SIG-M5 treated with dmso at 0.1 percent for 504 hours (cell line): ENCODE results near the gene PAM16.
A peak's percentile ranks its signal among the peaks of the same experiment; 100 is the strongest.

ENCODE experiments used
- DNase-seq: peaks from one replicate; lab custom pipeline; 2025; ENCODE audit not compliant: unreplicated experiment; lab: John Stamatoyannopoulos, UW

Gene PAM16

DNA sequence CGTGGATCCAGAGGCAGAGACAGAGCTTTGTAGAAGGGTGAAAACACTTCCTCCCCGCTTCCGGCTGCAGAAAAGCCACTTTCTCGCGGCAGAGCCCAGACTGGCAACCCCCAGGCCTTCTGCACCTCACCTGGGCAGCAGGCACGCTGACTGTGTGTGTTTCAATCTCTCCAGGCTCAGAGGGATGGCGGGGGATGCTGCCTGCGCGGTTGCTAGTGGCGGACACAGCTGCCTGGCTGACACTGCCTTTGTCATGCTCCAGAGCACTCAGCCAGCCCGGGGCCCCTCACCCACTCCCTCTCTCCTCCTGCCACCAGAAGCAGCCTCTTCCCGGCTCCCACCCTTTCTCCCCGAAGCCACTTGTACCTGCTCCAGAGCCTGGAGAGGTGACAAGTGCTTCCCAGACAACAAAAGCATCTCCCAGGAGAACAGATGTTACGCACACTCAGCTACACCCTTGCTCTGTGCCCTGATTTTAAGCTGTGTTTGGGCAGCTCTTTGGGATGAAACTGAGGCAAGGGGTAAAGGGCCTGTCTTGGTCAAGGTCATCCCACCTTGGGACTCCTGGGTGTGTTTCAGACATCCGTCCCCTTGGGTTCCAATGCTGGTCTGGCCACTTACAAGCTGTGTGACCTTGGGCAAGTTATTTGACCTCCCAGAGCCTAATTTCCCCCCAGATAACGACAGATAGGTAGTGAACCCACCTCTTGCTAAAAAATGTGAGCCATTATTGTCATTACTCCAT, 44.5 kb downstream of the PAM16 start:
- DNase-seq = no peak

DNA sequence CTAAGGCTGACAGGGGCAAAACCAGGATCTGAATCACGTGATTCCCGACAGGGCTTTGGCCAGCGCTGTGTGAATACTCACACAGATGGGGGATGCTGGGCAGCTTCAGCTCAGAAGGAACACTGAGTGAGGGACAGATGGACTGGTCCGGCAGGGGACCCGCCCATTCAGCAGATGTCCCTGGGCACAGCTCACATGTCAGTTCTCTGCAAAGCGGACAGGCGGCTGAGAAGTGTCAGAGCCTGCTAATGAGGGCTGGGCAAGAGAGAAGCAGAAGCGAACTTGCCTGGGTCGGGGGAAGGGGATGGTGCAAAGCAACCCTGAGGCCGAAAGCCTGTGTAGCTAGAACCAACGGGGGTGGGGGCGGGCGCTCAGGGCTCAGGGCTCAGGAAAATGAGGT, 47.1 kb downstream of the PAM16 start:
- DNase-seq = no peak

- DNase-seq = no peak
Measured at GRCh38 chr16:4301968-4302367, 49.2 kb downstream of the PAM16 start.

GRCh38 chr16:4301177-4301576, 49.9 kb downstream of the PAM16 start:
- no peak for DNase-seq

GRCh38 chr16:4298761-4299522, 52.2 kb downstream of the PAM16 start:
- DNase-seq = peak; percentile 50

DNA sequence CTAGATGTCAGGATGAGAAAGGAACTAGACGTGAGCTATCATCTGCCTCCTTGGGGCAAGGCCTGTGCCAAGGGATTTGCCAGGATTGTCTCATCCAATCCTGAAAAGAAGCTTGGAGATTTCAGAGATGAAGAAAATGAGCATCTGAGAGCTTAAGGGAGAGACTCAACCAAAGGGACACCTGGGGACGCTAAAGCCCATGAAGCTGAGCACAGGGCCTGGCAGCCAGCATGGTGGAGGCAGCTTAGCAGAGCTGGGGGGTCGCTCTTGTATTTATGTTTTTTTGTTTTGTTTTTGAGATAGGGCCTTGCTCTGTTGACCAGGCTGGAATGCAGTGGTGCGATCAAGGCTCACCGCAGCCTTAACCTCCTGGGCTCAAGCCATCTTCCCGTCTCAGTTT, 53.6 kb downstream of the PAM16 start:
- DNase-seq = no peak

- no peak for DNase-seq
Measured at GRCh38 chr16:4295581-4295980, 55.5 kb downstream of the PAM16 start.

DNA sequence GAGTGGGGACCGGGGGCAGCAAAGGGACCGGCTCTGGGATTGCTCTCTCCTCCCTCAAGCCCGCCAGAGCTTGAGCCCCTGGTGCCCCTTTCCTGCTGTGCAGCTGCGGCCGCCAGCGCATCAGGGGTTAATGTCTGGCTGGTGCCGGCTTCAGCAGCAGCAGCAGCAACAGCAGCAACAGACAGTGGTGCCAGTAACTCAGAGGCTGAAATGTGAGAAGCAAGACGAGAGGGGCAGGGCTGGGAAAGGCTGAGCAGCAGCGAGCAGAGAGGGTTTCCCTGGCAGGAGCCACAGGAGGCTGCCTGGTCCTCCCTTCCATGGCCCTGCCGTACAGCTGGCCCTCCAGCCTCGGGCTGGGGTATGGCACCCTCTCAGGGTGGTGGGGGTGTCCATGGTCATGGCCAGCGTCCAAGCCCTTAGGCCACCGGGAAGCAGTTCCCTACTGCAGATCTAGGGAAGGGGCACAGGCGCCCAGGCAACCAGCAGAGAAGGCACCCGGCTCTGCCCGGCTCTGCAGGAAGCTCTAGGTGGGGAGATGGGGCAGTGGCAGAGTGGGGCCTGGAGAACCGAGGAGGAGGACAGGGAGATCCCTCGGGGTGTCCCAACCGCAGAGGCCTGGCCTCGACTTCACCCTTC, 57.2 kb downstream of the PAM16 start:
- DNase-seq = peak; percentile 15

- no peak for DNase-seq
Measured at GRCh38 chr16:4293181-4293716, 57.9 kb downstream of the PAM16 start.

DNA sequence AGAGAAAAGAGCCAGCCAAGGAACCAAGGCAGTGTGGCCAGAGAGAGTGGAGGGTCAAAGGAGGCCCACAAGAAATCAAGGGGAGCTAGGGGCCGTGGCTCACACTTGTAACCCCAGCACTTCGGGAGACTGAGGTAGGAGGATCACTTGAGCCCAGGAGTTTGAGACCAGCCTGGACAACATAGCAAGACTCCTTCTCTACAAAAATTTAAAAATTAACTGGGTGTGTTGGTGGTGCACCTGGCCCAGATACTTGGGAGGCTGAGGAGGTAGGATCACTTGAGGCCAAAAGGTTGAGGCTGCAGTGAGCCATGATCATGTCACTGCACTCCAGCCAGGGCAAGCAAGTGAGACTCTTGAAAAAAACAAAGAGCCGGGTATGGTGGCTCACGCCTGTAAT, 59.4 kb downstream of the PAM16 start:
- DNase-seq = no peak
